ENCODE results near the gene HOXA5.
A peak's percentile ranks its signal among the peaks of the same experiment; 100 is the strongest.

HOXA5 gene

GRCh38 chr7:27107391-27108381 lies 35.8 kb downstream of the HOXA5 start:
- peak; percentile 5 for DNase-seq (ENCODE audit: low read depth, low spot score)

GRCh38 chr7:27106901-27107240 lies 36.6 kb downstream of the HOXA5 start:
- no peak for DNase-seq (ENCODE audit: low read depth, low spot score)

- peak; percentile 91 for DNase-seq (ENCODE audit: low read depth, low spot score)
Measured at GRCh38 chr7:27106181-27106900, 37.1 kb downstream of the HOXA5 start.

GRCh38 chr7:27105301-27106031 lies 38.0 kb downstream of the HOXA5 start:
- DNase-seq (ENCODE audit: low read depth, low spot score): peak; percentile 16

- peak; percentile 53 for DNase-seq (ENCODE audit: low read depth, low spot score)
Measured at GRCh38 chr7:27104341-27105058, 39.0 kb downstream of the HOXA5 start.

GRCh38 chr7:27103489-27104226 lies 39.8 kb downstream of the HOXA5 start:
- peak; percentile 68 for DNase-seq (ENCODE audit: low read depth, low spot score)

- peak; percentile 63 for DNase-seq (ENCODE audit: low read depth, low spot score)
Measured at GRCh38 chr7:27102581-27103442, 40.7 kb downstream of the HOXA5 start, which contains the start of gene HOXA2. TSS of gene HOXA2 (minus strand) at chr7:27102683. CDS start at chr7:27102500, 183 bp downstream.

GRCh38 chr7:27101957-27102580 lies 41.4 kb downstream of the HOXA5 start:
- peak; percentile 64 for DNase-seq (ENCODE audit: low read depth, low spot score)

GRCh38 chr7:27101171-27101956 lies 42.1 kb downstream of the HOXA5 start:
- no peak for DNase-seq (ENCODE audit: low read depth, low spot score)

GRCh38 chr7:27100694-27101170 lies 42.7 kb downstream of the HOXA5 start:
- DNase-seq (ENCODE audit: low read depth, low spot score): peak; percentile 72

- no peak for DNase-seq (ENCODE audit: low read depth, low spot score)
Measured at GRCh38 chr7:27099453-27100370, 43.8 kb downstream of the HOXA5 start.

- peak; percentile 61 for DNase-seq (ENCODE audit: low read depth, low spot score)
Measured at GRCh38 chr7:27098578-27099451, 44.7 kb downstream of the HOXA5 start.

- peak; percentile 69 for DNase-seq (ENCODE audit: low read depth, low spot score)
Measured at GRCh38 chr7:27097686-27098577, 45.5 kb downstream of the HOXA5 start.

GRCh38 chr7:27096768-27097514 lies 46.5 kb downstream of the HOXA5 start:
- peak; percentile 69 for DNase-seq (ENCODE audit: low read depth, low spot score)
